WTC11 (cell line): ENCODE measurements around the gene ABCC11. TPM values are rescaled to one million over a fixed set of nuclear protein-coding genes. Genes with fewer than 3 reads are reported as not detected.

Source experiments
- ATAC-seq: fragments of 200-7000 bp; cut with Tn5 transposase; 2 replicates; pipeline ENCODE4 v1.10.0; 2021; ENCODE audit warnings: mild to moderate bottlenecking, moderate library complexity
- CTCF ChIA-PET: fragments of 300-600 bp; sonication (Branson Sonifier 250); formaldehyde crosslinking; loops from one replicate; lab custom pipeline; 2021; ENCODE audit warnings: antibody characterized with exemption; lab: Charles Lee
- POLR2A ChIA-PET: fragments of 350-600 bp; sonication (Branson Sonifier 250); formaldehyde crosslinking; loops from one replicate; lab custom pipeline; 2021; ENCODE audit warnings: antibody characterized with exemption; lab: Charles Lee
- DNase-seq: peaks from one replicate; pipeline ENCODE4 v3.0.0; 2021; ENCODE audit warnings: low spot score
- H3K27ac Mint-ChIP-seq: 2 replicates; pipeline ENCODE4 v1.8.0; 2021; ENCODE audit warnings: mixed read lengths
- H3K27me3 Mint-ChIP-seq: 2 replicates; pipeline ENCODE4 v1.8.0; 2021; ENCODE audit warnings: low read depth, mild to moderate bottlenecking, moderate library complexity, mixed read lengths
- H3K36me3 Mint-ChIP-seq: 2 replicates; pipeline ENCODE4 v1.8.0; 2021; ENCODE audit warnings: mixed read lengths
- H3K4me1 Mint-ChIP-seq: 2 replicates; pipeline ENCODE4 v1.8.0; 2022; ENCODE audit warnings: mixed read lengths
- H3K4me3 Mint-ChIP-seq: 2 replicates; pipeline ENCODE4 v1.8.0; 2021; ENCODE audit warnings: mild to moderate bottlenecking, moderate library complexity, mixed read lengths
- H3K9me3 Mint-ChIP-seq: 2 replicates; pipeline ENCODE4 v1.8.0; 2021; ENCODE audit warnings: mixed read lengths
- EMX1 ChIP-seq: fragments of 250-450 bp; sonication (Bioruptor Pico); IDR thresholded peaks from 2 replicates; pipeline ENCODE4 v1.8.0; 2021; ENCODE audit warnings: mild to moderate bottlenecking
- FOXJ3 ChIP-seq: sonication (generic); formaldehyde crosslinking; IDR thresholded peaks from 2 replicates; pipeline ENCODE4 v1.9.0; 2021; ENCODE audit warnings: missing genetic modification reagents, mild to moderate bottlenecking, borderline replicate concordance
- FOXK1 ChIP-seq: sonication (generic); formaldehyde crosslinking; IDR thresholded peaks from 2 replicates; pipeline ENCODE4 v1.8.0; 2022; ENCODE audit warnings: mild to moderate bottlenecking, moderate library complexity, missing genetic modification reagents
- IRF2 ChIP-seq: sonication (generic); formaldehyde crosslinking; IDR thresholded peaks from 2 replicates; pipeline ENCODE4 v1.8.0; 2022; ENCODE audit warnings: low read depth, missing genetic modification reagents, borderline replicate concordance
- JAZF1 ChIP-seq: fragments of 250-450 bp; sonication (Bioruptor Pico); IDR thresholded peaks from 2 replicates; pipeline ENCODE4 v1.9.0; 2021; ENCODE audit warnings: moderate library complexity, mild to moderate bottlenecking, inconsistent platforms
- MYBL2 ChIP-seq: sonication (generic); formaldehyde crosslinking; IDR thresholded peaks from 2 replicates; pipeline ENCODE4 v1.8.1; 2023; ENCODE audit warnings: mild to moderate bottlenecking, moderate library complexity, missing genetic modification reagents
- ZBTB21 ChIP-seq: sonication (generic); formaldehyde crosslinking; IDR thresholded peaks from 2 replicates; pipeline ENCODE4 v1.8.1; 2023; ENCODE audit warnings: mild to moderate bottlenecking, missing genetic modification reagents, borderline replicate concordance
- ZNF219 ChIP-seq: sonication (generic); formaldehyde crosslinking; IDR thresholded peaks from 2 replicates; pipeline ENCODE4 v1.8.0; 2023; ENCODE audit warnings: missing genetic modification reagents, mild to moderate bottlenecking, borderline replicate concordance
- ZNF416 ChIP-seq: fragments of 250-450 bp; sonication (Bioruptor Pico); IDR thresholded peaks from 2 replicates; pipeline ENCODE4 v1.9.0; 2021; ENCODE audit warnings: mild to moderate bottlenecking, inconsistent platforms
- ZNF423 ChIP-seq: fragments of 250-450 bp; sonication (Bioruptor Pico); IDR thresholded peaks from 2 replicates; pipeline ENCODE4 v2.1.2; 2022; ENCODE audit warnings: mild to moderate bottlenecking, moderate library complexity
- ZNF671 ChIP-seq: fragments of 250-450 bp; sonication (Bioruptor Pico); IDR thresholded peaks from 2 replicates; pipeline ENCODE4 v1.8.0; 2021; ENCODE audit warnings: mild to moderate bottlenecking
- total RNA-seq: library from RNA; stranded (reverse); gene quantifications from 3 replicates; pipeline ENCODE4 v1.2.3, GENCODE V29; 2021
- TF ChIP-seq, protein P1 (sequence below): sonication (generic); formaldehyde crosslinking; IDR thresholded peaks from 2 replicates; pipeline ENCODE4 v1.8.0; 2022; ENCODE audit warnings: mild to moderate bottlenecking, missing genetic modification reagents
- TF ChIP-seq, protein P2 (sequence below): fragments of 250-450 bp; sonication (Bioruptor Pico); conservative IDR thresholded peaks from 2 replicates; pipeline ENCODE4 v1.9.0; 2021; ENCODE audit warnings: mild to moderate bottlenecking
- TF ChIP-seq, protein P3 (sequence below): fragments of 250-450 bp; sonication (Bioruptor Pico); IDR thresholded peaks from 2 replicates; pipeline ENCODE4 v1.8.0; 2021; ENCODE audit warnings: mild to moderate bottlenecking
- TF ChIP-seq, protein P4 (sequence below): sonication (generic); formaldehyde crosslinking; IDR thresholded peaks from 2 replicates; pipeline ENCODE4 v1.8.0; 2023; ENCODE audit warnings: missing genetic modification reagents, mild to moderate bottlenecking, borderline replicate concordance
- TF ChIP-seq, protein P5 (sequence below): fragments of 250-450 bp; sonication (Bioruptor Pico); IDR thresholded peaks from 2 replicates; pipeline ENCODE4 v1.9.0; 2021; ENCODE audit warnings: mild to moderate bottlenecking
- TF ChIP-seq, protein P6 (sequence below): fragments of 200-600 bp; IDR thresholded peaks from 2 replicates; pipeline ENCODE4 v1.8.0; 2022; ENCODE audit warnings: antibody characterized with exemption
- TF ChIP-seq, protein P7 (sequence below): sonication (generic); formaldehyde crosslinking; IDR thresholded peaks from 2 replicates; pipeline ENCODE4 v1.8.1; 2022; ENCODE audit warnings: missing genetic modification reagents, borderline replicate concordance
- TF ChIP-seq, protein P8 (sequence below): sonication (generic); formaldehyde crosslinking; IDR thresholded peaks from 2 replicates; pipeline ENCODE4 v1.8.0; 2022; ENCODE audit warnings: missing genetic modification reagents

ABCC11 gene
- total RNA-seq, 1 experiment from 2014 or later: not detected

DNA sequence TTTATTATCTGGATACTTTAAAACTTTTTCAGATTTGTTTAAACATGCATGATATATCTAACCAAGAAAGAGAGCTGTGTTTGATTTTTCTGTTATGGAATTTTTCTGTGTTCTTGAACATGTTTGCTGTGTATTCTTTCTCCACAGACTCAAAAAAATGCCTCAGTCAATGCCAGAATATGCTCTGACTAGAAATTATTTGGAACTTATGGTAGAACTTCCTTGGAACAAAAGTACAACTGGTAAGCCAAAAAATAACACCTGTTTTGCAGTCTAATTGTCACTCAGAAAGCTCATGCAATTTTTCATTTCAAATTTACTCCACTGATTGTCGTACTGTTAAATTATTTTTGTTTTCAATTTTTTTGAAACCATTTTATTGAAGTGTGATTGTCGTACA lies 15.3 kb upstream of the ABCC11 start (continued):
- TF ChIP-seq ZNF219 (no peak), IRF2 (no peak)

DNA sequence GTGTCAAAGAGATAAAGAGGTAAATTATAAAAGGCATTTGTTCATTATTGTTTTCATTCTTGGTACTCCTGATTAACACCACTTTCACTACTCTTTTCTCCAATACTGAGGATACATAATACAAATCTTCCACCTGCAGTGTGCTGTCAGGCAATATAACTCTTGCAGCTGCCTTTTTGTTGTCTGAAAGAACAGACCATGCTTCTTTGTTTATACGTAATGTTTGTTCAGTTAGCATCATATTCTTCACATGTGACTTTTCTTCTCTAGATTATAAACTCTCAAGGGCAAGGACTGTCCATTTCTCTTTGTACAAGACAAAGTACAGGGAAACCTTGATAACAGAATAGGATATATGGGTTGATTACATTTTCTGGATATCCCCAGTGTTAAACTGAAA lies 14.2 kb upstream of the ABCC11 start:
- DNase-seq (no peak), ATAC-seq (no peak)
- H3K27ac Mint-ChIP-seq: no peak overlapping the region
- ChIA-PET POLR2A (no interaction called here), CTCF (no interaction called here)
- no peaks in the 10 kb centered on the region for H3K27me3 Mint-ChIP-seq
- H3K36me3 Mint-ChIP-seq: peaks cover 64% of the 10 kb centered on the region
- no peaks in the 10 kb centered on the region for H3K4me1 Mint-ChIP-seq
- peaks cover 26% of the 10 kb centered on the region for H3K9me3 Mint-ChIP-seq
- TF ChIP-seq, protein P1, sequence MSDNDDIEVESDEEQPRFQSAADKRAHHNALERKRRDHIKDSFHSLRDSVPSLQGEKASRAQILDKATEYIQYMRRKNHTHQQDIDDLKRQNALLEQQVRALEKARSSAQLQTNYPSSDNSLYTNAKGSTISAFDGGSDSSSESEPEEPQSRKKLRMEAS (CRISPR knock-in tag): no peak
- TF ChIP-seq, protein P2, sequence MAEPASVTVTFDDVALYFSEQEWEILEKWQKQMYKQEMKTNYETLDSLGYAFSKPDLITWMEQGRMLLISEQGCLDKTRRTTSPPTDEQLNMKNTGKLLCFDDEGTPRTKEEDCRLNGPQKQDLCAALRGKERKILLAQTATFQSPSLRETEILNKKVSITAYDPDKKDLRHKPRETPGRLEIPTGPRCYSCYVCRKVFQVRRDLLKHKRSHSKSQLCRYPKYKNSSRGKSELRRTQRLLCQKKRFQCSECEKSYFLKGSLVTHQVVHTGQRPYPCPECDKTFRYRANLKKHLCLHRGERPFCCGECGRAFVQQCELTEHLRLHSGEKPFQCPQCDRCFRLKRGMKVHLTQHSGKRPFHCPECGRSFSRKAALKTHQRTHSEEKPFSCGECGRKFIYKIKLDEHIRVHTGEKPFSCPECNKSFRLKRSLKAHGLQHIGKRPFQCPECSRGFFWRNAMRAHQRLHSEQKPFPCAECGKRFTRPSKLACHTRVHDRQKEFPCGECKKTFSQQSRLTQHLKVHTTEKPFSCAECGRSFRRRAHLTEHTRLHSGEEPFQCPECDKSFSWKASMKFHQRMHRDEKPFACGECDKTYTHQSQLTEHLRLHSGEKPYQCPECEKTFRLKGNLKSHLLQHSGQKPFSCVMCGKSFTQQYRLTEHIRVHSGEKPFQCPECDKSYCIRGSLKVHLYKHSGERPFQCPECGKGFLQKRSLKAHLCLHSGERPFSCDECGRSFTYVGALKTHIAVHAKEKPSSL (CRISPR knock-in tag): no peak
- TF ChIP-seq, protein P3, sequence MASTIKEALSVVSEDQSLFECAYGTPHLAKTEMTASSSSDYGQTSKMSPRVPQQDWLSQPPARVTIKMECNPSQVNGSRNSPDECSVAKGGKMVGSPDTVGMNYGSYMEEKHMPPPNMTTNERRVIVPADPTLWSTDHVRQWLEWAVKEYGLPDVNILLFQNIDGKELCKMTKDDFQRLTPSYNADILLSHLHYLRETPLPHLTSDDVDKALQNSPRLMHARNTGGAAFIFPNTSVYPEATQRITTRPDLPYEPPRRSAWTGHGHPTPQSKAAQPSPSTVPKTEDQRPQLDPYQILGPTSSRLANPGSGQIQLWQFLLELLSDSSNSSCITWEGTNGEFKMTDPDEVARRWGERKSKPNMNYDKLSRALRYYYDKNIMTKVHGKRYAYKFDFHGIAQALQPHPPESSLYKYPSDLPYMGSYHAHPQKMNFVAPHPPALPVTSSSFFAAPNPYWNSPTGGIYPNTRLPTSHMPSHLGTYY: no peak
- TF ChIP-seq, protein P4, sequence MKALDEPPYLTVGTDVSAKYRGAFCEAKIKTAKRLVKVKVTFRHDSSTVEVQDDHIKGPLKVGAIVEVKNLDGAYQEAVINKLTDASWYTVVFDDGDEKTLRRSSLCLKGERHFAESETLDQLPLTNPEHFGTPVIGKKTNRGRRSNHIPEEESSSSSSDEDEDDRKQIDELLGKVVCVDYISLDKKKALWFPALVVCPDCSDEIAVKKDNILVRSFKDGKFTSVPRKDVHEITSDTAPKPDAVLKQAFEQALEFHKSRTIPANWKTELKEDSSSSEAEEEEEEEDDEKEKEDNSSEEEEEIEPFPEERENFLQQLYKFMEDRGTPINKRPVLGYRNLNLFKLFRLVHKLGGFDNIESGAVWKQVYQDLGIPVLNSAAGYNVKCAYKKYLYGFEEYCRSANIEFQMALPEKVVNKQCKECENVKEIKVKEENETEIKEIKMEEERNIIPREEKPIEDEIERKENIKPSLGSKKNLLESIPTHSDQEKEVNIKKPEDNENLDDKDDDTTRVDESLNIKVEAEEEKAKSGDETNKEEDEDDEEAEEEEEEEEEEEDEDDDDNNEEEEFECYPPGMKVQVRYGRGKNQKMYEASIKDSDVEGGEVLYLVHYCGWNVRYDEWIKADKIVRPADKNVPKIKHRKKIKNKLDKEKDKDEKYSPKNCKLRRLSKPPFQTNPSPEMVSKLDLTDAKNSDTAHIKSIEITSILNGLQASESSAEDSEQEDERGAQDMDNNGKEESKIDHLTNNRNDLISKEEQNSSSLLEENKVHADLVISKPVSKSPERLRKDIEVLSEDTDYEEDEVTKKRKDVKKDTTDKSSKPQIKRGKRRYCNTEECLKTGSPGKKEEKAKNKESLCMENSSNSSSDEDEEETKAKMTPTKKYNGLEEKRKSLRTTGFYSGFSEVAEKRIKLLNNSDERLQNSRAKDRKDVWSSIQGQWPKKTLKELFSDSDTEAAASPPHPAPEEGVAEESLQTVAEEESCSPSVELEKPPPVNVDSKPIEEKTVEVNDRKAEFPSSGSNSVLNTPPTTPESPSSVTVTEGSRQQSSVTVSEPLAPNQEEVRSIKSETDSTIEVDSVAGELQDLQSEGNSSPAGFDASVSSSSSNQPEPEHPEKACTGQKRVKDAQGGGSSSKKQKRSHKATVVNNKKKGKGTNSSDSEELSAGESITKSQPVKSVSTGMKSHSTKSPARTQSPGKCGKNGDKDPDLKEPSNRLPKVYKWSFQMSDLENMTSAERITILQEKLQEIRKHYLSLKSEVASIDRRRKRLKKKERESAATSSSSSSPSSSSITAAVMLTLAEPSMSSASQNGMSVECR (CRISPR knock-in tag): no peak
- no peak for TF ChIP-seq FOXK1 (CRISPR knock-in tag)
- no peak for TF ChIP-seq MYBL2 (CRISPR knock-in tag)
- TF ChIP-seq, protein P5, sequence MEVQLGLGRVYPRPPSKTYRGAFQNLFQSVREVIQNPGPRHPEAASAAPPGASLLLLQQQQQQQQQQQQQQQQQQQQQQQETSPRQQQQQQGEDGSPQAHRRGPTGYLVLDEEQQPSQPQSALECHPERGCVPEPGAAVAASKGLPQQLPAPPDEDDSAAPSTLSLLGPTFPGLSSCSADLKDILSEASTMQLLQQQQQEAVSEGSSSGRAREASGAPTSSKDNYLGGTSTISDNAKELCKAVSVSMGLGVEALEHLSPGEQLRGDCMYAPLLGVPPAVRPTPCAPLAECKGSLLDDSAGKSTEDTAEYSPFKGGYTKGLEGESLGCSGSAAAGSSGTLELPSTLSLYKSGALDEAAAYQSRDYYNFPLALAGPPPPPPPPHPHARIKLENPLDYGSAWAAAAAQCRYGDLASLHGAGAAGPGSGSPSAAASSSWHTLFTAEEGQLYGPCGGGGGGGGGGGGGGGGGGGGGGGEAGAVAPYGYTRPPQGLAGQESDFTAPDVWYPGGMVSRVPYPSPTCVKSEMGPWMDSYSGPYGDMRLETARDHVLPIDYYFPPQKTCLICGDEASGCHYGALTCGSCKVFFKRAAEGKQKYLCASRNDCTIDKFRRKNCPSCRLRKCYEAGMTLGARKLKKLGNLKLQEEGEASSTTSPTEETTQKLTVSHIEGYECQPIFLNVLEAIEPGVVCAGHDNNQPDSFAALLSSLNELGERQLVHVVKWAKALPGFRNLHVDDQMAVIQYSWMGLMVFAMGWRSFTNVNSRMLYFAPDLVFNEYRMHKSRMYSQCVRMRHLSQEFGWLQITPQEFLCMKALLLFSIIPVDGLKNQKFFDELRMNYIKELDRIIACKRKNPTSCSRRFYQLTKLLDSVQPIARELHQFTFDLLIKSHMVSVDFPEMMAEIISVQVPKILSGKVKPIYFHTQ (CRISPR knock-in tag): no peak
- TF ChIP-seq ZNF423 (CRISPR knock-in tag): no peak
- TF ChIP-seq, protein P6, sequence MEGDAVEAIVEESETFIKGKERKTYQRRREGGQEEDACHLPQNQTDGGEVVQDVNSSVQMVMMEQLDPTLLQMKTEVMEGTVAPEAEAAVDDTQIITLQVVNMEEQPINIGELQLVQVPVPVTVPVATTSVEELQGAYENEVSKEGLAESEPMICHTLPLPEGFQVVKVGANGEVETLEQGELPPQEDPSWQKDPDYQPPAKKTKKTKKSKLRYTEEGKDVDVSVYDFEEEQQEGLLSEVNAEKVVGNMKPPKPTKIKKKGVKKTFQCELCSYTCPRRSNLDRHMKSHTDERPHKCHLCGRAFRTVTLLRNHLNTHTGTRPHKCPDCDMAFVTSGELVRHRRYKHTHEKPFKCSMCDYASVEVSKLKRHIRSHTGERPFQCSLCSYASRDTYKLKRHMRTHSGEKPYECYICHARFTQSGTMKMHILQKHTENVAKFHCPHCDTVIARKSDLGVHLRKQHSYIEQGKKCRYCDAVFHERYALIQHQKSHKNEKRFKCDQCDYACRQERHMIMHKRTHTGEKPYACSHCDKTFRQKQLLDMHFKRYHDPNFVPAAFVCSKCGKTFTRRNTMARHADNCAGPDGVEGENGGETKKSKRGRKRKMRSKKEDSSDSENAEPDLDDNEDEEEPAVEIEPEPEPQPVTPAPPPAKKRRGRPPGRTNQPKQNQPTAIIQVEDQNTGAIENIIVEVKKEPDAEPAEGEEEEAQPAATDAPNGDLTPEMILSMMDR: no peak
- TF ChIP-seq FOXJ3: no peak
- TF ChIP-seq EMX1 (CRISPR knock-in tag): no peak
- TF ChIP-seq JAZF1 (CRISPR knock-in tag): no peak
- no peak for TF ChIP-seq ZBTB21
- TF ChIP-seq, protein P7, sequence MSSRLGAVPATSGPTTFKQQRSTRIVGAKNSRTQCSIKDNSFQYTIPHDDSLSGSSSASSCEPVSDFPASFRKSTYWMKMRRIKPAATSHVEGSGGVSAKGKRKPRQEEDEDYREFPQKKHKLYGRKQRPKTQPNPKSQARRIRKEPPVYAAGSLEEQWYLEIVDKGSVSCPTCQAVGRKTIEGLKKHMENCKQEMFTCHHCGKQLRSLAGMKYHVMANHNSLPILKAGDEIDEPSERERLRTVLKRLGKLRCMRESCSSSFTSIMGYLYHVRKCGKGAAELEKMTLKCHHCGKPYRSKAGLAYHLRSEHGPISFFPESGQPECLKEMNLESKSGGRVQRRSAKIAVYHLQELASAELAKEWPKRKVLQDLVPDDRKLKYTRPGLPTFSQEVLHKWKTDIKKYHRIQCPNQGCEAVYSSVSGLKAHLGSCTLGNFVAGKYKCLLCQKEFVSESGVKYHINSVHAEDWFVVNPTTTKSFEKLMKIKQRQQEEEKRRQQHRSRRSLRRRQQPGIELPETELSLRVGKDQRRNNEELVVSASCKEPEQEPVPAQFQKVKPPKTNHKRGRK (CRISPR knock-in tag): no peak
- no peak for TF ChIP-seq ZNF671
- TF ChIP-seq, protein P8, sequence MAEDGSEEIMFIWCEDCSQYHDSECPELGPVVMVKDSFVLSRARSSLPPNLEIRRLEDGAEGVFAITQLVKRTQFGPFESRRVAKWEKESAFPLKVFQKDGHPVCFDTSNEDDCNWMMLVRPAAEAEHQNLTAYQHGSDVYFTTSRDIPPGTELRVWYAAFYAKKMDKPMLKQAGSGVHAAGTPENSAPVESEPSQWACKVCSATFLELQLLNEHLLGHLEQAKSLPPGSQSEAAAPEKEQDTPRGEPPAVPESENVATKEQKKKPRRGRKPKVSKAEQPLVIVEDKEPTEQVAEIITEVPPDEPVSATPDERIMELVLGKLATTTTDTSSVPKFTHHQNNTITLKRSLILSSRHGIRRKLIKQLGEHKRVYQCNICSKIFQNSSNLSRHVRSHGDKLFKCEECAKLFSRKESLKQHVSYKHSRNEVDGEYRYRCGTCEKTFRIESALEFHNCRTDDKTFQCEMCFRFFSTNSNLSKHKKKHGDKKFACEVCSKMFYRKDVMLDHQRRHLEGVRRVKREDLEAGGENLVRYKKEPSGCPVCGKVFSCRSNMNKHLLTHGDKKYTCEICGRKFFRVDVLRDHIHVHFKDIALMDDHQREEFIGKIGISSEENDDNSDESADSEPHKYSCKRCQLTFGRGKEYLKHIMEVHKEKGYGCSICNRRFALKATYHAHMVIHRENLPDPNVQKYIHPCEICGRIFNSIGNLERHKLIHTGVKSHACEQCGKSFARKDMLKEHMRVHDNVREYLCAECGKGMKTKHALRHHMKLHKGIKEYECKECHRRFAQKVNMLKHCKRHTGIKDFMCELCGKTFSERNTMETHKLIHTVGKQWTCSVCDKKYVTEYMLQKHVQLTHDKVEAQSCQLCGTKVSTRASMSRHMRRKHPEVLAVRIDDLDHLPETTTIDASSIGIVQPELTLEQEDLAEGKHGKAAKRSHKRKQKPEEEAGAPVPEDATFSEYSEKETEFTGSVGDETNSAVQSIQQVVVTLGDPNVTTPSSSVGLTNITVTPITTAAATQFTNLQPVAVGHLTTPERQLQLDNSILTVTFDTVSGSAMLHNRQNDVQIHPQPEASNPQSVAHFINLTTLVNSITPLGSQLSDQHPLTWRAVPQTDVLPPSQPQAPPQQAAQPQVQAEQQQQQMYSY (CRISPR knock-in tag): no peak
- TF ChIP-seq ZNF416 (CRISPR knock-in tag): no peak
- no peak overlapping the region for H3K4me3 Mint-ChIP-seq
